C4-2B (cell line): ENCODE measurements around the gene GNB3.

Experiments used
- CTCF ChIP-seq: fragments of 450-650 bp; conservative IDR thresholded peaks from 2 replicates; pipeline ENCODE4 v1.5.1; 2017; ENCODE audit warnings: mild to moderate bottlenecking
- ZFX ChIP-seq: fragments of 450-650 bp; IDR thresholded peaks from 2 replicates; pipeline ENCODE4 v1.6.1; 2017

- no peak for TF ChIP-seq CTCF
- no peak for TF ChIP-seq ZFX
These were observed 33.6 kb upstream of the GNB3 start for GRCh38 chr12:6807170-6807569.
